Lower leg skin (tissue), 3 donors: Measurements from ENCODE around the gene ANKEF1.

Source experiments
- CTCF ChIP-seq, 3 donors: fragments of 450-650 bp; IDR thresholded peaks; one replicate each; pipeline ENCODE4 v1.5.1; 2016; ENCODE audit warnings: antibody characterized with exemption in 3 of 3, mild to moderate bottlenecking in 3 of 3, moderate library complexity in 2 of 3
- POLR2A ChIP-seq, 2 donors: fragments of 450-650 bp; IDR thresholded peaks; one replicate each; pipeline ENCODE4 v1.6.1; 2016 to 2017; ENCODE audit warnings: antibody characterized with exemption in 2 of 2, mild to moderate bottlenecking in 1 of 2, moderate library complexity in 1 of 2

- TF ChIP-seq CTCF (IDR thresholded peaks at IDR 0.05), result no peak
- TF ChIP-seq POLR2A (IDR thresholded peaks at IDR 0.05), result no peak
Observed at GRCh38 chr20:9985773-9986172, 49.0 kb upstream of the ANKEF1 start.
